AG09309 (cell line): ENCODE data around the gene SLC47A2.

ENCODE experiments used
- DNase-seq: peaks from one replicate; pipeline ENCODE4 v3.0.0-alpha.2; 2010; ENCODE audit warnings: low read depth
- H3K4me3 ChIP-seq: 2 replicates; pipeline ENCODE4 v1.5.1; 2011; ENCODE audit warnings: mild to moderate bottlenecking, low read depth, low read length, moderate library complexity; ENCODE audit not compliant: control insufficient read depth
- TF ChIP-seq, protein P1 (sequence below): IDR thresholded peaks from 2 replicates; pipeline ENCODE4 v1.5.1; 2011; ENCODE audit warnings: mild to moderate bottlenecking, low read depth, low read length, inconsistent platforms; ENCODE audit not compliant: insufficient read depth, control insufficient read depth; ENCODE audit errors: missing control alignments

SLC47A2 gene

DNA sequence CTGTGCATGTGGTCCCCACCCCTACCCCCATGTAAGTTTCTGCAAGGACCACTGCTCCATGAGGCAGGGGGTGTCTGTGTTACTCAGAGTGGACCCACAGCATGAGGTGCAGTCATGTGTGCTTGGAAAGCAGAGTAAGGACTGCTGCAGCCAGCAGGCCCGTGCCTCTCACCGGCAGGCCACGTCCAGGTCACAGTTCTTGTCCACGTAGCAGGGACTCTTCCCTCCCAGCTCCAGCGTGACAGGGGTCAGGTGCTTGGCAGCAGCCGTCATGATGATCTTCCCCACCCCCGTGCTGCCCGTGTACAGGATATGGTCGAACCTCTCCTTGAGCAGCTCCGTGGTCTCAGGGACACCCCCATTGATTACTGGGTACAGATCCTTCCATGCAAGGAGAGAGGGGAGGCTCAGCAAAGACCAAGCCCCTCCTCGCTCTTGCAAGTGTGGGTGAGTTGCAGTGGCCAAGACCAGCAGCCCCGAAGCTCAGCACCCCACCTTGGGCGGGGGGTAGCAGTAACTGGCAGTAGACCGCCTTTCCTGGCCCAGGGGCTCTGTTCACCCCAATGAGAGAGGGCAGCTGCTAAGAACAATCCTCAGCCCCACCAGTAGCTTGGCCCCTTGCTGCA is 25.6 kb upstream of the SLC47A2 start:
- TF ChIP-seq, protein P1, sequence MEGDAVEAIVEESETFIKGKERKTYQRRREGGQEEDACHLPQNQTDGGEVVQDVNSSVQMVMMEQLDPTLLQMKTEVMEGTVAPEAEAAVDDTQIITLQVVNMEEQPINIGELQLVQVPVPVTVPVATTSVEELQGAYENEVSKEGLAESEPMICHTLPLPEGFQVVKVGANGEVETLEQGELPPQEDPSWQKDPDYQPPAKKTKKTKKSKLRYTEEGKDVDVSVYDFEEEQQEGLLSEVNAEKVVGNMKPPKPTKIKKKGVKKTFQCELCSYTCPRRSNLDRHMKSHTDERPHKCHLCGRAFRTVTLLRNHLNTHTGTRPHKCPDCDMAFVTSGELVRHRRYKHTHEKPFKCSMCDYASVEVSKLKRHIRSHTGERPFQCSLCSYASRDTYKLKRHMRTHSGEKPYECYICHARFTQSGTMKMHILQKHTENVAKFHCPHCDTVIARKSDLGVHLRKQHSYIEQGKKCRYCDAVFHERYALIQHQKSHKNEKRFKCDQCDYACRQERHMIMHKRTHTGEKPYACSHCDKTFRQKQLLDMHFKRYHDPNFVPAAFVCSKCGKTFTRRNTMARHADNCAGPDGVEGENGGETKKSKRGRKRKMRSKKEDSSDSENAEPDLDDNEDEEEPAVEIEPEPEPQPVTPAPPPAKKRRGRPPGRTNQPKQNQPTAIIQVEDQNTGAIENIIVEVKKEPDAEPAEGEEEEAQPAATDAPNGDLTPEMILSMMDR: no peak
- DNase-seq: no peak
- no peak overlapping the region for H3K4me3 ChIP-seq

DNA sequence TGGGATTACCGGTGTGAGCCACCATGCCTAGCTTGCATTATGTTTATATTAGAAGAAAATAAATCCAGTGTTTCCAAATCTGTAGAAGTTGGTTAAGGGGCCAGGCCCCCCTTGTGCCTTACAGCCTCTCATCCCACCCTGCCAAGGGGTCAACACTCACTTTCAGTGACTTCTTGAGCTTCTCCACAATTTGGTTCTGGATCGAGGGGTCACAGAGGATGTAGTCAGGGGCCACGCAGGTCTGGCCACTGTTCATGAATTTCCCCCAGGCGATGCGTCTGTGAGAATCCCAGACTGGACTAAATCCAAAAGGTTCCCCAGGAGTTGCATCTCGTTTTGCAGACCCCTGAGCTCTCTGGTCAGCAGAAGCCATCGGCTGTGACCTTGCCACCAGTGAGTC is 24.5 kb upstream of the SLC47A2 start:
- DNase-seq: no peak
- H3K4me3 ChIP-seq: no peak overlapping the region
- TF ChIP-seq, protein P1: no peak

DNA sequence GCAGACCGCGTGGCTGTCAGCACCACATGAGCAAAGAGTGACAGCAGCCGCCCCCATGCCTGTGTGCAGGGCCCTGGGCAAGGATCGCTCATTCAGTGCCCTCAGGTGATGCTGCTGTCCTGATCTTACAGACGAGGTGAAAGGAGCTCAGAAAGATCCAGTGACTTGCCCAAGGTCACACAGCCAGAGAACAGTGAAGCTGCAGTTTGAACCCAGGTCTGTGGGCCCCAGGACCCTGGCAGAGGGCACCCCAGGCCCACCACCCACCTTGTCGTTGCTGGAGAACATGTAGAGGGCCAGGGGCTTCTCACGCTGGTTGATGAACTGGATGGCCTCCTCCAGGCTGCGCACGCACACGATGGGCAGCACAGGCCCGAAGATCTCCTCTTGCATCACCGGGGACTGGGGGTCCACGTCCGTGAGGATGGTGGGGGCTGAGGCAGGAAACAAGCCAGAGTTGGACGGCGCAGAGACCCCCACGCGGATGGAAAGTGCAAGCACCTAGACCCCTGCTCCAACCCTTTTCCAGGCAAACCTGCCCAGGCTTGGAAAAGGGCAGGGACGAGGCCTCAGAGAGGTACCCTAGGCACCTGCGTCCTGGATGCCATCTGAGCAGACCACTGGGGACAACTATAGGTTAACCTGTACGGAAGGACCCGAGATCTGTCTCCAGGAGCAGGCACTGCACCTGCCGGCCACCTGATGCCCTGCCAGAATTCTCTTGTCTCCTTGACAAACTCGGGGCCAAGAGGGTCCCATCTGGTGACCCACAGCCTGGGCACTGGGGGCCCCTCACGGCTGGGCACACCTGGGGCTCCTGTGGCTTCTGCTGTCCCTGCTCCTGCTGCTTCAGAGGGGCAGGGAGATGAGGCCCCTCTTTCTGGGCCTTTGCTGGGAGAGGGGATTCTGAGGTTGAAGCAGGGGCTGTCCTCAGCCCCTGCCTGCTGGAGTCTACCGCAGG is 23.1 kb upstream of the SLC47A2 start:
- TF ChIP-seq, protein P1: no peak
- no peak for DNase-seq
- H3K4me3 ChIP-seq: no peak overlapping the region

DNA sequence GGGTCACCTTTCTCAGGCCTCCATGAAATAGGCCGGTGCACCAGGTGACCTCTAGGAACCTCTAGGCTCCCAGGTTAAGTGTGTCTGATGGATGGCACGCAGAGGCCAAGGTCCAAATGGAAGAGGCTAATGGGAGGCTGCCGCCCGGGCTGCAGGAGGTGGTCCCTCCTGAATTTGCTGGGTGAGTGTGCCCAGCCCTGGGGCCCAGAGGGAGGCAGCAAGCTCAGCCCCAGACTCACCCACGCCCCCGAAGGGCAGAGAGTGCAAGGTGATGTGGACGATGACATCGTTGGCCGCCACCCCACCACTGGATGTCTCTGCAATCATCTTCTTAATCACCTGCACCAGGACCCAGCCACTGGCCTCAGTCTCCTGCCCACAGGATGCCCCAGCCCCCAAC is 22.4 kb upstream of the SLC47A2 start:
- TF ChIP-seq, protein P1: no peak
- H3K4me3 ChIP-seq: no peak overlapping the region
- DNase-seq: no peak

DNA sequence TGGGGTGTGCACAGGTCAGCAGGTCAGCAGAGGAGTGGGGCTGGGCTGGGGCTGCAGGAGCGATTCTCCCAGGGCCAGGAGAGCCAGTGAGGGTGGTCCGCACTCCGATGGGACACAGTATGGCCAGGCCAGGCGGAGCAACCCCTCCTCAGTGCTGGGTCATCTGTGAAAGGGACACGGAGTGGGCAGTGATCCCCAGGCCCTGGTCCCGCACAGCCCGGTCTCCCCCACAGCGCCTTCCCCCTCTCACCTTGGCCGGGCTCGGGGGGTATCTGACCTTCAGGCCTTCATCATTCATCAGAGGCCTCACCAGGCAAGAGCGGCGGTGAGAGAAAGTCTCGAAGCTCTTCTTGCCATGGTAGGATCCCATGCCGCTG is 21.7 kb upstream of the SLC47A2 start:
- DNase-seq: no peak
- TF ChIP-seq, protein P1: no peak
- no peak overlapping the region for H3K4me3 ChIP-seq

DNA sequence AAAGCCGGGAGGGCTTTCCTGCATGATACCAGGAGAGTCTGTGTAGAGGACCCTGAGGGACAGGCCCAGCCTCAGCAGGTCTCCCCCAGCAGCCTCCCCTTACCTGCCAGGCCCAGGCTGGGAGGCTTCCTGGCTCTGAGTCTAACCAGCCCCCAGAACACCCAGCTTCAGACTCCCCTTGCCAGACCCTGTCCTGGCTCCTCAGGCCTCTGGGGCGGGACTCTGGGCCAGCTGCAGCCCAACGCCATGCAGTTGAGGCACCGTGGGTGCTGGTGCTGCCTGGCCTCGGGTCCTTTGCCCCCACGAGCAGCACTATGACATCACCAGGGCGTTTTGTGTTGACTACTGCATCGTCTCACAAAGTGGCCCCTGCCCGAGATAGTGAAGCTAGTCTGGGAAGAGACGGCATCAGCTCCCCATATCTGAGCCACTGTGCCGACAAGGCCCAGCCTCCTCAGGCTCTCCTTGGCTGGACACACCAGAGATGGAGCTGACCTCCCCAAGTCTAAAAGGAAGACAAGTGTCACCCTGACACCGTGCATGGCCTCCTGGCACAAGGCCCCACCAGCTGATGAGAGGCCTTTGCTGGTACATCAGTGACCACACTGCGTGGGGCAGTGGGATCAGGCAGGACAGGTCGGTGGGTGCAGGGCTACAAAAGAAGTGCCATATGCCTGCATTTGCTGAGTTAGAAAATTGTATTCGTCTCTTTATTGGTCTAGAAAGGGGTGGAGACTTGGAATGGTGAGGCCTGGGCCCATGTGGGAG is 21.1 kb upstream of the SLC47A2 start:
- H3K4me3 ChIP-seq: no peak overlapping the region
- TF ChIP-seq, protein P1: no peak
- DNase-seq: no peak
